HG03439 (cell line): ENCODE data around the gene OR10G6.
"Not testable (repeated sequence)": the region's sequence is repeated elsewhere in the genome, so short reads cannot be mapped to it uniquely, and the experiment has no call there.

Experiments used
- ATAC-seq: cut with Tn5 transposase; IDR thresholded peaks from one replicate; pipeline ENCODE4 v1.9.1; 2021; ENCODE audit warnings: mild to moderate bottlenecking, moderate library complexity; ENCODE audit not compliant: unreplicated experiment

OR10G6 gene

GRCh38 chr11:123995119-123995518 lies at the start of gene OR10G6:
Gene OR10G6 (minus strand): TSS chr11:123995161. CDS start chr11:123995161, 0 bp downstream.
- ATAC-seq, result no peak

DNA sequence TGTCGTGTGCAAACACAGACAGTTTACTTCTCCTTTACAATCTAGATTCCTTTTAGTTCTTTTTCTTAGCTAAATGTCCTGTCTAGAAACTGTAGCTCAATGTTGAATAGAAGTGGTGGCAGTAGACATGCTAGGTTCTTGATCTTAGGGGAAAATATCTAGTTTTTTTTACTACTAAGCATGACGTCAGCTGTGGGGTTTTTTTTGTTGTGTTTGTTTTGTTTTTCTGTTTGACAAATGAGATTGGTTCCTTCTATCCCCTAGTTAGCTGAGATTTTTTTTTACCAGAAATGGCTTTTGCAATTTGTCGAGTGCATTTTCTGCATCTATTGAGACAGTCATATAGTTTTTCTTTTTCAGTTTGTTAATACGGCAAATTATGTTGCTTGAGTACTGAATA lies 48.5 kb upstream of the OR10G6 start:
- no peak for ATAC-seq

GRCh38 chr11:124041254-124041653 lies 46.3 kb upstream of the OR10G6 start, which contains the start of gene OR10G7:
Gene OR10G7 (minus strand): TSS chr11:124041325. CDS start chr11:124039001, 2,324 bp downstream.
- ATAC-seq, result no peak

DNA sequence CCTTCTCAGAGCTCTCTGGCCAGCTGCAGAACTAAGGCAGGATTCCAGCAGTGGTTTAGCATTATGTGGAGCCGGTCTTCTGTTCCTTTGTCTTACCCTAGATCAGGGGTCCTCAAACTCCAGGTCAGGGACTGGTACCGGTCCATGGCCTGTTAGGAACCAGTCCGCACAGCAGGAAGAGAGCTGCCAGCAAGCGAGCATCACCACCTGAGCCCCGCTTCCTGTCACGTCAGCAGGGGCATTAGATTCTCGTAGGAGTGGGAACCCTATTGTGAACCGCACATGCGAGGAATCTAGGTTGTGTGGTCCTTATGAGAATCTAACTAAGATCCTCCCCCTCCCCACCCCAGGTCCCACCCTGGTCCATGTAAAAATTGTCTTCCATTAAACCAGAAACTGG lies 44.6 kb upstream of the OR10G6 start:
- no peak for ATAC-seq

DNA sequence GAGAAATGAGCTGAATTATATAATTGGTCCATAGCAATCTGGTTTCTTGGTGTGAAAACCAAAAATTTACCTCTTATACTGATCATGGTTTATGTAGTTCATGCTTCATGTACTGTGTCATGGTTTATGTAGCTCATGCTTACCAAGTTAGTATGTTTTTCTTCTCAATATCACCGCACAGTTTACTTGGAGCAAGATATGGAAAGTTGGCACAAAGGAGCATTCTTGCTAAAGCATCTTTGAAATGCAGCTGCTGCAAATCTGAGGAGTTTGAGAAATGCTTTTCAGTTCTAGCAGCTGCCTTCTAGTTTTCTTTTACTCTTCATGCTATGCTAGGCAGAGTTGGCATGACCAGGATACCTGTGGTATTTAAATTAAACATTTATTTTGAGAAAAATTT lies 41.7 kb upstream of the OR10G6 start:
- ATAC-seq, result no peak

GRCh38 chr11:124026498-124026897 lies 31.5 kb upstream of the OR10G6 start, which contains the start of gene OR10G8:
Gene OR10G8 (plus strand): TSS chr11:124026798. CDS start chr11:124029623, 2,825 bp downstream.
- ATAC-seq, result no peak

- not testable (repeated sequence) for ATAC-seq
These were observed 20.9 kb upstream of the OR10G6 start for GRCh38 chr11:124015837-124016236.

DNA sequence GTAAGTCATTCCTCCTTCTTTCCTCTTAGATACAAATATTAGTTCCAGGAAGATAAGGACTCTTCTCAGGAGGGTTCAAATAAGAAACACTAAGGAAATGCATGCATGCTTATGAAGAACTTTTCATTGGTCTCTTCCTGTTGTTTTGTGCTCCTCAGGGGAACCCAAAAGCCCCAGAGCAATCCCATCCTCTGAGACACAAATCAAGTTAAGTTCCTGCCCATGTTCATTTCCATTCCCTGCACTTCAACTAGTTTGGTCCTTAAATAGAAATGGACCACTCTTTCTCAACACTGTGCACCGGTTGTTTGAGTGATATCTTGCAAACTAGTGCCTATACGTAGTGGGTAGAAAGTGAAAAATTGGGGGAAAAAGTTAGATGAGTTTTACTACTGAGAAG lies 17.7 kb upstream of the OR10G6 start, which contains the start of gene OR10G4:
Gene OR10G4 (plus strand): TSS at position 301 of the 400 bp plus-strand sequence. CDS start 2,578 bp downstream, outside the sequence.
- no peak for ATAC-seq

DNA sequence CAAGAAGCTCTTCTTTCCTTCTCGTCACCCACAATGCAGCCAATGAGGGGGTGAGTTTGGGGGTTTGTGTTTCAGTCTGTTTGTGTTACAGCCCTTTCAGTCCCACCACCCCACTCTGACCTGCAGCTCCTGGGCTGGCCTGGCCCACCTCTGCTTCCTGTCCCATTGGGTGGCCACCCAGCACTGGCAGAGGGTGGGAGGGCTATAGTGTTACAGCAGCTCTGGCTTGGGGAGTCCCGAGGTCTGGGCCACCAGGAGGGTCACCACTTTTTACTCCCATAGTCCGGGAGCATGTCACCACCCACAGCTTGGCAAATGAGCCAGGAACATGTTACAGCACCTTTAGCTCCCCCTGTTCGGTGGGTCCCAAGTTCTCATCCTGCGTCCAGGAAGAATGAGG lies 15.7 kb downstream of the OR10G6 start:
- ATAC-seq, result no peak

DNA sequence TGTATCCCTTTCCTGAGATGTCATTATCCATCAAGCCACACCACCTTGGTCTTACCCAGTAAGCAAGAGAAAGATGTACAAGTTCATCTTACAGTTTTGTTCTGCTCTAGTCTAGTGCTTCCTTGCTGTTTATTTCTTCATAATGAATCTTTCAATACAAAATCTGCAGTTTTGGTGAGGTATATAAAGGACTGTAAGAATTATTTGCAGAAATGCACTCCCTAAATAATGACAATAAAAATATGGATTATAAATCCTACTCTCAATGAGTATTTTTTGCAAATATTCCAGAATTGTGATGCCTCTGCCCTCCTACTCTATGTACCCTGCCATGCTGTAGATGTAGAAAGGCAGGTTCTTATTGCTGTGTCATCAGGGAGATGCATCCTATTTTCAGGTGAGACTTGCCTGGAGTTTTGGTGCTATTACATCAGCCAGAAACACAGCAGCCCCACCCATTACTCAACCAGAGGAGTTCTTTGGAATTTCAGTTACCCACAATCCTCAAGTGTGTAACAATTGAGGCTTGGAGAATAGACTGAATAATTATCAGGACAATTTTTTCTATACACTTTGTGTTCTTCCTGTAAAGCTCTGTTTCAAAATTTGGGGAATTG lies 17.1 kb downstream of the OR10G6 start, which contains the start of gene OR10S1:
Gene OR10S1 (minus strand): TSS at position 51 of the 617 bp plus-strand sequence. CDS start 117 bp downstream, outside the sequence.
- ATAC-seq, result no peak

GRCh38 chr11:123976770-123977560 lies 18.0 kb downstream of the OR10G6 start:
- ATAC-seq, result no peak

GRCh38 chr11:123973816-123974215 lies 21.1 kb downstream of the OR10G6 start:
- ATAC-seq, result no peak

DNA sequence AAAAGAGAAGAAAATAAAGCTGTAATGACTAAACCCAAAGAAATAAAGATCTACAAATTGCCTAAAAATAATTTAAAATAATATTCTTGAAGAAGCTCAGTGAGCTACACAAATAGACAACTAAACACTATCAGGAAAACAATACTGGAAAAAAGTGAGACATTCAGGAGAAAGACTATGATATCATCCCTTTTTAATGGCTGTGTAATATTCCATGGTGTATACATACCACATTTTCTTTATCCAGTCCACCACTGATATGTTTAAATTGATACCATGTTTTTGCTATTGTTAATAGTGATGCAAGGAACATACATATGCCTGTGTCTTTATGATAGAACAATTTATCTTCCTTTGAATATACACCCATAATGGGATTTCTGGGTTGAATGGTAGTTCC lies 38.2 kb downstream of the OR10G6 start:
- ATAC-seq, result no peak

DNA sequence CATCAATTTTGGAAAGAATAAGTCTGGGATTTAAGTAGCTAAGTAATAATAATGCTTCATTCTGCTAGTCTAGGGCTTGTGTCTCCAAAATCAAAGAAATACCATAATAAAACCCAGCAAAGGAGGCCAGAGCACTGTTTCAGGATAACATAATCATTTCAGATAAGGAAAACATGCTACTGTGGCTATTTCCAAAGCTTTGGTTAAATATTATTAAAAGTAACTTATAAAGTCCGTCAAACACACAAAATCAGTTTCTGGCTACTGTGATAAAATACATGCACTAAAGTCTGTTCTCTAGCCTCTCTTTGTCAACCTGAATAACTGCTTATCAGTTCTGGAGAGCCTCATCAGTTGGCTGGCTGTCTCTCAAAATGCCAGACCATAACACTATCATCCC lies 49.8 kb downstream of the OR10G6 start:
- no peak for ATAC-seq
